Measurements from ENCODE around the gene MPIG6B.

MPIG6B gene

GRCh38 chr6:31734821-31735406, 11.7 kb downstream of the MPIG6B start:
- no peaks in the 10 kb centered on the region for H3K27me3 Mint-ChIP-seq
- peaks cover 33 to 47% of the 10 kb centered on the region in 2 donors for H3K36me3 Mint-ChIP-seq
- peak overlapping the region; percentile 93 for H3K27ac Mint-ChIP-seq
- H3K4me3 Mint-ChIP-seq = peak overlapping the region; percentile 94 to 98
- ATAC-seq (replicated peaks) (peak; percentile 17 to 24), DNase-seq (peak; percentile 50)
- H3K9me3 Mint-ChIP-seq = no peaks in the 10 kb centered on the region
- H3K4me1 Mint-ChIP-seq = peaks cover 48 to 72% of the 10 kb centered on the region in 2 donors

- Mint-ChIP-seq H3K4me1 (peaks cover 42 to 71% of the 10 kb centered on the region in 2 donors), H3K27ac (peak within 1 kb of the TSS; percentile 93), H3K27me3 (no peaks in the 10 kb centered on the region), H3K4me3 (peak within 1 kb of the TSS; percentile 94 to 98), H3K36me3 (peaks cover 23 to 35% of the 10 kb centered on the region in 2 donors), H3K9me3 (no peaks in the 10 kb centered on the region)
- ATAC-seq (replicated peaks) (peak; percentile 46 to 48), DNase-seq (peak; percentile 77)
These were observed 13.0 kb downstream of the MPIG6B start, which contains the start of gene CLIC1 for GRCh38 chr6:31736021-31736767. CLIC1 (minus strand) TSS chr6:31736530; CDS start chr6:31736300, 230 bp downstream.

- H3K27ac Mint-ChIP-seq = peak overlapping the region; percentile 93
- ATAC-seq (replicated peaks) (no peak), DNase-seq (no peak)
- H3K36me3 Mint-ChIP-seq = peaks cover 29 to 37% of the 10 kb centered on the region in 2 donors
- H3K27me3 Mint-ChIP-seq = no peaks in the 10 kb centered on the region
- H3K4me3 Mint-ChIP-seq = peak overlapping the region; percentile 94 to 98
- H3K9me3 Mint-ChIP-seq = no peaks in the 10 kb centered on the region
- peaks cover 42 to 72% of the 10 kb centered on the region in 2 donors for H3K4me1 Mint-ChIP-seq
These were observed 13.7 kb downstream of the MPIG6B start for GRCh38 chr6:31736768-31737314.

- H3K36me3 Mint-ChIP-seq = peaks cover 30 to 39% of the 10 kb centered on the region in 2 donors
- H3K9me3 Mint-ChIP-seq = no peaks in the 10 kb centered on the region
- DNase-seq (no peak), ATAC-seq (replicated peaks) (no peak)
- peak overlapping the region; percentile 94 to 98 for H3K4me3 Mint-ChIP-seq
- peaks cover 42 to 67% of the 10 kb centered on the region in 2 donors for H3K4me1 Mint-ChIP-seq
- H3K27ac Mint-ChIP-seq = peak overlapping the region; percentile 93
- no peaks in the 10 kb centered on the region for H3K27me3 Mint-ChIP-seq
These were observed 14.3 kb downstream of the MPIG6B start for GRCh38 chr6:31737315-31737990.

GRCh38 chr6:31737991-31738979, 15.1 kb downstream of the MPIG6B start:
- DNase-seq (peak; percentile 47), ATAC-seq (replicated peaks) (peak; percentile 14 to 26)
- H3K9me3 Mint-ChIP-seq = no peaks in the 10 kb centered on the region
- H3K4me3 Mint-ChIP-seq = peak overlapping the region; percentile 94 to 98
- H3K27ac Mint-ChIP-seq = peak overlapping the region; percentile 93
- no peaks in the 10 kb centered on the region for H3K27me3 Mint-ChIP-seq
- peaks cover 39 to 64% of the 10 kb centered on the region in 2 donors for H3K4me1 Mint-ChIP-seq
- peaks cover 30 to 43% of the 10 kb centered on the region in 2 donors for H3K36me3 Mint-ChIP-seq

GRCh38 chr6:31739639-31740396, 16.6 kb downstream of the MPIG6B start, which contains the start of gene MSH5:
MSH5 (plus strand) TSS chr6:31740005; CDS start chr6:31740467, 462 bp downstream.
- peak within 1 kb of the TSS; percentile 93 to 98 for H3K4me3 Mint-ChIP-seq
- H3K27me3 Mint-ChIP-seq = no peaks in the 10 kb centered on the region
- peaks cover 29 to 41% of the 10 kb centered on the region in 2 donors for H3K36me3 Mint-ChIP-seq
- ATAC-seq (replicated peaks) (peak; percentile 85 to 88), DNase-seq (peak; percentile 97)
- no peaks in the 10 kb centered on the region for H3K9me3 Mint-ChIP-seq
- peak within 1 kb of the TSS; percentile 95 for H3K27ac Mint-ChIP-seq
- H3K4me1 Mint-ChIP-seq = peaks cover 29 to 51% of the 10 kb centered on the region in 2 donors

GRCh38 chr6:31740397-31741223, 17.4 kb downstream of the MPIG6B start:
- Mint-ChIP-seq H3K27me3 (no peaks in the 10 kb centered on the region), H3K9me3 (no peaks in the 10 kb centered on the region), H3K4me1 (peaks cover 27 to 51% of the 10 kb centered on the region in 2 donors), H3K4me3 (peak overlapping the region; percentile 93 to 98), H3K27ac (peak overlapping the region; percentile 95), H3K36me3 (peaks cover 27 to 40% of the 10 kb centered on the region in 2 donors)
- no peak for DNase-seq
- ATAC-seq (replicated peaks) = peak; percentile 2 to 3

GRCh38 chr6:31741815-31742214, 18.6 kb downstream of the MPIG6B start:
- no peak overlapping the region for H3K4me3 Mint-ChIP-seq
- DNase-seq = no peak
- H3K27ac Mint-ChIP-seq = no peak overlapping the region
- no peaks in the 10 kb centered on the region for H3K9me3 Mint-ChIP-seq
- peaks cover 24 to 48% of the 10 kb centered on the region in 2 donors for H3K4me1 Mint-ChIP-seq
- no peak for ATAC-seq (replicated peaks)
- H3K27me3 Mint-ChIP-seq = no peaks in the 10 kb centered on the region
- peaks cover 25 to 35% of the 10 kb centered on the region in 2 donors for H3K36me3 Mint-ChIP-seq

- peaks cover 29 to 42% of the 10 kb centered on the region in 2 donors for H3K36me3 Mint-ChIP-seq
- H3K9me3 Mint-ChIP-seq = no peaks in the 10 kb centered on the region
- no peak for DNase-seq
These were observed 19.7 kb downstream of the MPIG6B start for GRCh38 chr6:31742894-31743293.

GRCh38 chr6:31744422-31744821, 21.2 kb downstream of the MPIG6B start:
- ATAC-seq (replicated peaks) = no peak
- no peak overlapping the region for H3K4me3 Mint-ChIP-seq
- peaks cover 3 to 22% of the 10 kb centered on the region in 2 donors for H3K4me1 Mint-ChIP-seq
- no peaks in the 10 kb centered on the region for H3K27me3 Mint-ChIP-seq
- no peaks in the 10 kb centered on the region for H3K9me3 Mint-ChIP-seq
- no peak for DNase-seq
- H3K27ac Mint-ChIP-seq = no peak overlapping the region
- peaks cover 29 to 42% of the 10 kb centered on the region in 2 donors for H3K36me3 Mint-ChIP-seq

More at GRCh38 chr6:31742894-31743293, 19.7 kb downstream of the MPIG6B start:
- ATAC-seq (replicated peaks) = no peak
- Mint-ChIP-seq H3K4me3 (no peak overlapping the region), H3K4me1 (peaks cover 17 to 37% of the 10 kb centered on the region in 2 donors), H3K27ac (peak overlapping the region; percentile 11), H3K27me3 (no peaks in the 10 kb centered on the region)

- Mint-ChIP-seq H3K4me3 (no peak overlapping the region), H3K36me3 (peaks cover 17 to 19% of the 10 kb centered on the region in 2 donors), H3K4me1 (peaks cover 0 to 2% of the 10 kb centered on the region in 2 donors), H3K27ac (no peak overlapping the region), H3K9me3 (no peaks in the 10 kb centered on the region), H3K27me3 (no peaks in the 10 kb centered on the region)
- ATAC-seq (replicated peaks) (no peak), DNase-seq (no peak)
These were observed 26.3 kb downstream of the MPIG6B start for GRCh38 chr6:31749301-31750036.
